HG03196 (cell line): ENCODE results near the gene DNAI4.
"Not testable (repeated sequence)": the region's sequence is repeated elsewhere in the genome, so short reads cannot be mapped to it uniquely, and the experiment has no call there.

Source experiments
- ATAC-seq: cut with Tn5 transposase; IDR thresholded peaks from one replicate; pipeline ENCODE4 v1.9.1; 2021; ENCODE audit not compliant: unreplicated experiment

DNAI4 gene

DNA sequence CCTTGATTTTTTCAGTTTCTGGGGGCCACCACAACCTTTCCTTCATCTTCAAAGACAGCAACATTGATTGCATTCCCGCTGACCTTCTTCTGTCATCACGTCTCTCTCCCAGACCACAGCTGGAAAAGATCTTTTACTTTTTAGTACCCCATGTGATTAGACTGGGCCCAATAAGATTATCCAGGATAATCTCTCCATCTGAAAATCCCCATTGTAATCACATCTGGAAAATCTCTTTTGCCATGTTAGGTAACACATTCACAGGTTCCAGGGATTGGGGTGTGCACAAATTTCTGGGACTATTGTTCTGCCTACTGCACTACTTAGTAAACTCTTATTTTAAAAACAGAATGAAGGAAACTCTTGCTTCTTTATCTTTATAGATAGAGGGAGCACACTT is 76.5 kb downstream of the DNAI4 start:
- ATAC-seq, result no peak

- ATAC-seq, result no peak
Measured at GRCh38 chr1:66840929-66841328, 83.7 kb downstream of the DNAI4 start.

DNA sequence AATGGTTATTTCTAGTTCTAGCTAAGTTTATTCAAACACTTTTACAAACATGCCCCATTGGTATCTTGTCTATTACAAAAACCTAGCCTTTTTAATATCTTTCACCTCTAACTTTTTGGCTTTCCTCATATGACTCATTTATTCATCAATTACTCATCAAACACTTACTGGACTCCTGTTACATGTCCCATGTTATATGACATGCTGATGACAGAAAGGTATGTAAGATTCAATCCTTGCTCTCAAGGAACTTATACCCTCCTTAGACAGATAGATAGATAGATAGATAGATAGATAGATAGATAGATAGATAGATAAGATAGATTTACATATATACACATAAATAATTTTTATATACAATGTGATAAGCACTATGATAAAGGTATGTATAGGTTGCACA is 89.7 kb downstream of the DNAI4 start:
- no peak for ATAC-seq

DNA sequence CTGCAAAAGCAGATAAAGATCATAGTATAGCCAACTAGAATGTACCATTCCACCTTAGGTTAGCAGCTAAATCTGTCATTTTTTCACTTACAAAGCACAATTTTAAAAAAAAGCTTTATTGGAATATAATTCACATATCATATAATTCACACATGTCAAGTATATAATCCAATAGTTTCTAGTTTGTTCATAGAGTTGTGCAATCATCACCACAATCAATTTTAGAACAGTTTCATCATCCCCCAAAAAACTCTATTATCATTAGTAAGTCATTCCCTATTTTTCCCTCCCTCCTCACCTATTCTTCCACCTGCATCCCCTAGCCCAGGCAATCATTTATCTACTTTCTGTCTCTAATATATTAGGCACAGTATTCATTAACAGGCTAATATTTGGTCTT is 91.5 kb downstream of the DNAI4 start:
- no peak for ATAC-seq

GRCh38 chr1:66831529-66832239 is 93.0 kb downstream of the DNAI4 start:
- ATAC-seq, result no peak

- no peak for ATAC-seq
Measured at GRCh38 chr1:66824771-66825170, 99.9 kb downstream of the DNAI4 start.

DNA sequence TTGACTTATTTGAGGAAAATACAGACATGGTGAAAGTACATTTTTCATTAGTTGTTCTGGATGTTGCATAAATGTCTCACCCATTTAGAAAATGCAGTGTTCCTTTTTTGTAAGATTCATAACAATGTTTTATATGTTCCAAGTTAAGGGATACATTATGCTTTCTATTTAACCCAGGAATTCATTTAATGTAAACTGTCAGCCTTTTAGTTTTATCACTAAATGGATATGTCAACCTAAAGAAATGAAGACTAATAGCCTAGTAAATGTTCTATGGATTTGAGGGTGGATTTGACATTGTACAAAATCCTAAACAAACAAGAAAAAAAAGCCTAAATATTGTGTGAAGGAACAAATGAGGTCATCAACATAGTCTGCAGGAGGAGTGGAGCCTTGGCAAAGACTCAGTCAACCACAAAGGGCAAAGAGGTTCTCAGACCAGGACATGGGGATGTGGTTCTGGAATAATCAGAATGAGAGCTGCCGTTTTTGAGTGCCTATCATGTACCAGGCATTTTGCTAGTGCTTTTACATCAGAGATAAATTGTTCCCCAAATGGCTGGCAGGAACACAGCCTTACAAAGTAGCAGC is 114.8 kb downstream of the DNAI4 start:
- ATAC-seq, result no peak

- ATAC-seq, result no peak
Measured at GRCh38 chr1:66809245-66809644, 115.4 kb downstream of the DNAI4 start.

GRCh38 chr1:66795839-66796238 is 128.8 kb downstream of the DNAI4 start:
- not testable (repeated sequence) for ATAC-seq

DNA sequence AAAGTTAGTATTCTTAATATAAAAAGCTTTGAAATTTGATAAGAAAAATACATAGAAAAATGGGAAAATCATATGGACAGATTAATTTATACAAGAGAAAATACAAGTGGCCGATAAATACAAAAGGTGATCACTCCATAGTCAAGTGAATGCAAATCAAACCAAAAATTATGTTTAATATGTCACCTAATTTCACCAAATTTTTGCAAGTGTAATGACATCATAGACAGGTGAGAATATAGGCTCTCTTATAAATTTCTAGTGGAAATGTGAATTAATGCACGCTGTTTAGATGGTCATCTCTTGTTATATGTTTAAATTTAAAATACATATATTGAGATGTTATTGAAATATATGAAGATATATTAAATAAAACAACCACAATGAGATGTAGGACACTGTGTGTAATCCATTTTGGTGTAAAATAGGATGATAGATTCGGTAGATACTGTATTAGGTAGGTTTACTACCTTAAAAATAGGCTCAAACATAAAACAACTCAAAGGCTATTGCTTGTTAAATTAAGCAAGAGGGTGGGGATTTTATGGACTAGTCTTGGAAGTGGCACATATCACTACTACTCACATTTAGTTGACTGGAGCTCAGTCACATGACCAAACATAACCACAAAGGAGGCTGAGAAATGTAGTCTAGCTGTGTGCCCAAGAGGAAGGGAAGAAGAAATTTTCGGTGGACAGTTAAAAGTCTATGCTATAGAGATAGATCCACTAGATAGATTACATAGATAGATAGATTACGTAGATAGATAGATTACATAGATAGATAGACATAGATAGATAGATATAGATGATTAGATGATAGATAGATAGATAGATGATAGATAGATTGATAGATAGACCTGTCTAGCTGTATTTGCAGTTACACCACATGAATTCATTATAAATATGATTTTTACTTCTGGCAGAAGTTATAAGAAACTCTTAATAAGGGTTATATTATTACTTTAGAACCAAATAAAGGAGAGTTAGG is 132.7 kb downstream of the DNAI4 start:
- no peak for ATAC-seq

GRCh38 chr1:66788231-66788939 is 136.3 kb downstream of the DNAI4 start:
- peak; percentile 56 for ATAC-seq

- no peak for ATAC-seq
Measured at GRCh38 chr1:66787641-66788040, 137.0 kb downstream of the DNAI4 start.

GRCh38 chr1:66785800-66786199 is 138.9 kb downstream of the DNAI4 start:
- not testable (repeated sequence) for ATAC-seq

DNA sequence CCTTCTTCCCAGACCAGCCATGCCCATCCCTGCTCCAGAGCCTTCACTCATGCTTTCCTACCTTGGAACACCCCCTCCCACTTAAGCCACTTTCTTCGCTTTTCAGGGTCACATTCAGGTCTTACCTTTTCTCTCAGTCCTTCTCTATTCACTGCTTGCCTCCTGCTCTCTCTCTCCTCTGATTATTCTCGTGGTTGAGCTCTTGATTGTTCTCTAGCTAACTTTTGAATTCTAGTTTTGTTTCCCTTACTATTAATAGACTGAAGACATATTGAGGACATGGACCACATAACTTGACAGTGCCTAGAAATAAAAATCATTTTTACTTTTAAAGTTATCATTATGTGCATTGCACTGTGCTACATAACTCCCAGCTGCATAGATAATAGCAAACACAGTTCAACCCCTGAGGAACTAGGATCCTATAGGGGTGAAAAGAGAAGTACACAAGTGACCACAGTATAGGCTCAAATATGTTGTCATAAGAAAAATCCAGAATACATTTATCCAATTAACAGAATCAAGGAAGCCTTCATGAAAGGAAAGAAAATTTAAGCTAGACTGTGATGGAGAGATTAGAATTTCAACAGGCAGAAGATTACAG is 145.1 kb downstream of the DNAI4 start:
- ATAC-seq, result no peak

- no peak for ATAC-seq
Measured at GRCh38 chr1:66778969-66779368, 145.7 kb downstream of the DNAI4 start.

GRCh38 chr1:66778266-66778665 is 146.4 kb downstream of the DNAI4 start:
- ATAC-seq, result no peak

GRCh38 chr1:66777831-66778230 is 146.8 kb downstream of the DNAI4 start:
- ATAC-seq, result no peak

GRCh38 chr1:66775646-66776045 is 149.0 kb downstream of the DNAI4 start:
- no peak for ATAC-seq

DNA sequence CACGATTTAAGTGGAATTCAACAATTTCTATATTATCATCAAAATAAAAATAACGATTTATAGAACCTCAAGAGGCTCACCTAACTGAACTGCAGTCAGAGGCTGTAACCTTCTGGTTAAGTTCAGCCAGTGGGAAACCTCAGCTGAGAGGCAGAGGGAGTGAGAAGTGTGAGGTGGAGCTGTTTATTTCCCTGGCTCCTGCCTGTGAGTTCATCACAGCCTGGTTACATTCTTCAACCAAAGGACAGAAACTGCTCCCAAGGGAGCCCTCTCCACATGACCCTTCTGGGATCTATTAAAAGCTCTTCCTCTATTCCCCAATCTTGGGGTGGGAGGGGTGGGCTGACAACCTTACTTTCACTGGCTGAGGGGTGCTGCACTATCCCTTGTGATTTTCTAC is 150.2 kb downstream of the DNAI4 start:
- ATAC-seq, result no peak

- ATAC-seq, result no peak
Measured at GRCh38 chr1:66773227-66773626, 151.4 kb downstream of the DNAI4 start.

DNA sequence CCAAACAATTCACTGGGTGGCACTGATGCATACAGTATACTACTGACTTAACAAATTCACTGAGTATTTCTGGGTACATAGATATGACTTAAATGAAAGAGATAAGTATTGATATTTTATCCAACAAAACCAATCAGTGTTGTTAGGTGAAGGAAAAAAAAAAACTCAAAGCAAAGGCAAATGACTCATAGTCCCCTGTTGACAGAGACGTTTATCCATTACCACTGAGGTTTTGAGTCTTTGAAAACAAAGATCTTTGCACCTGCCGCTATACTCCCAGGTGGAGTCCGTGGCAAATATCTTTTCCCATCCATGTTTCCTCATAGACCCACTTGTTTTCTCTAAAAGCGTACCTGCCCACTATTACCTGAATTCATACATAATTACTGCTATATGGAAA is 154.0 kb downstream of the DNAI4 start:
- ATAC-seq, result no peak
